GM21360 (cell line): ENCODE measurements around the gene DPM3.
"Not testable (repeated sequence)": the region's sequence is repeated elsewhere in the genome, so short reads cannot be mapped to it uniquely, and the experiment has no call there.

ENCODE experiments used
- ATAC-seq: cut with Tn5 transposase; IDR thresholded peaks from one replicate; pipeline ENCODE4 v1.9.1; 2021; ENCODE audit warnings: mild to moderate bottlenecking, moderate library complexity; ENCODE audit not compliant: unreplicated experiment

DPM3 gene, protein sequence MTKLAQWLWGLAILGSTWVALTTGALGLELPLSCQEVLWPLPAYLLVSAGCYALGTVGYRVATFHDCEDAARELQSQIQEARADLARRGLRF

GRCh38 chr1:155139895-155140629, at the start of gene DPM3:
Gene DPM3 (minus strand): TSS chr1:155140531. CDS start chr1:155140240, 291 bp downstream.
- no peak for ATAC-seq

GRCh38 chr1:155189926-155190325, 49.6 kb upstream of the DPM3 start:
- ATAC-seq: not testable (repeated sequence)

GRCh38 chr1:155188268-155188667, 47.9 kb upstream of the DPM3 start:
- ATAC-seq: no peak

GRCh38 chr1:155187456-155187891, 47.1 kb upstream of the DPM3 start:
- no peak for ATAC-seq

- ATAC-seq: no peak
These were observed 46.6 kb upstream of the DPM3 start for GRCh38 chr1:155186794-155187455.

DNA sequence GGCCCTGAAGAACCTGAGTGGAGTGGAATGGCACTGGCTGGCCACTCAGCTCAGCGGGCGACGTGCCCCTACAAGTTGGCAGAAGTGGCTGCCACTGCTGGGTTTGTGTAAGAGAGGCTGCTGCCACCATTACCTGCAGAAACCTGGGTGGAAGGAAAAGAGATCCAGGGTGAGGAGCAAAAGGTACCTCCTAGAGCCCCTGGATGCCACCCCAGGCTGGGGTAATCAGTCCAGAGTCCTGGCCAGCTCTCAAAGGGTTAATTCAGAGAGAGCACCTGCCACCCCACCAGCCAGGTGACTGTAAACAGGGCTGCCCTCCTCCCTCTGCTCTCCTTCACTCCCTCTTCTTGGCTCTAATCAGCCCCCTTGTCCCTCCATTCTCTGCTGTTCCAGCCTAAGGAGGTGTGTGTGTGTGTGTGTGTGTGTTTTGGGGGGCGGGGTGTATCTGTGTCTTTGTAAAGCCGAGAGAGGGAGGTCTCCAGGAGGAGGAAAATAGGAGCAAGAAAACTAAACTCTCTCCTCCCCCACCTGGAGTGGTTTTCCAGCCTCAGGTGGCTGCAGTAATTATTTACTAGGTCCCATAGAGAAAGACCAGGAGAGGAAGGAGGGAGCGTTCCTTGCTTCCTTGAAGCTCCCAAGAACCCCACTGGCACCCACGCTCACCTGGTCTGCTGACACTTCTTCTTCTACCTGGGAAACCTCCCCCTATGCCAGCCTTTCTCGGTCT, 45.9 kb upstream of the DPM3 start:
- ATAC-seq: no peak

DNA sequence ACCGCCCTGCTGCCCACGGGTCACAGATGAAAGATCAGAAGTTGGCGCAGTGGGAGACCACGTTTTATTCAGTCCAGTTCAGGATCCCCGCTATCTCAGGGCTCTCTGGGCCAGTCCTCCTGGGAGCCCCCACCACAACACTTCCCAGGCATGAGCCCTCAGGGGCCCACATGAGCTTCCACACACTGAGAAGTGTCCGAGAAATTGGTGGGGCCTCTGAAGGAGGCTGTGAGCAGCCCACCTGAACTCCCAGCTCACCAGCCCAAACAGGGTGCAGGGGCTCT, 45.4 kb upstream of the DPM3 start:
- ATAC-seq: peak; percentile 12

DNA sequence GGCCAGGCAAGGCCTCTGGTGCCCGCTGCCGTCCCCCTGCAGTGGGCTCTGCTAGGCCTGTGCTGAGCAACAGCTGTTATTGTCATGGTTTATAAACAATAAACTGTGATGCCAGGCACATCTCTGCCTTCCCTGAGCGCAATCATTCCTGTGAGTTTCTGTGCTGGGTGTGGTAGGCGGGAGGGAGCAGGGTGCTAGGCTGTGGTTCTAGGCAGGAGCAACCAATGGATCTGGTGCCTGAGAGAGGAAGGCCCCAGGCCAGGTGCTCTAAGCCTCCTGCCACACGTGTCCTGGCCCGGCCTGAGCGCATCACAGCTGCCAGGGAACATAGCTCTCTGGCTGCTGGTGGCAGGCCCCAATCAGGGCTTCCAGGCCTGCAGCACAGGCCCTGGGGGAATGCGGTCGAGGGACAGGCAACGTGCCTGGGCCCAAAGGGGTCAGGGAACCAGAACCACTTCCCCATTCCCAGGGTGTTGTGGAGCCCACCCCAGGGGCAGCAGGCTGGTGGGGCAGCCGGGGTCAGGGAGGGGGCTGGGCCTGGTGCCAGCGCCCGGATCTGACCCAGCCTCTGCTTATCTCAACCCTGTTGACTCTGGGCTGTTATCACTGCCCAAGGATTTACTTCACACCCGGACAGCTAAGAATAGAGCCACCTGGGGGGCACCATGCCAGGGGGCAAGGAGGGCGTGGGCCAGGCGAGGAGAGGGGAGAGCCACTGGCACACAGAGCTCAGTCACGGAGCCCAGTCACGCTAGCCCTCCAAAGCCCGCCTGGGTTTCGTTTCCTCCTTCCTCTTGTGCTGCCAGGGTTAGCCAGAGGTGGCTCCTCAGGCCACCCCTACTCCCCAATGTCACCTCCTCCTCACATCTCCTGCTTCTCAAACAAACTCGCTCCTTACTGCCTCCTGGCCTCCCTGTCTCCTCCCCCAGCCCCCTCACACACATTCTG, 44.8 kb upstream of the DPM3 start:
- peak; percentile 68 for ATAC-seq

- ATAC-seq: no peak
These were observed 44.0 kb upstream of the DPM3 start for GRCh38 chr1:155184351-155184811.

DNA sequence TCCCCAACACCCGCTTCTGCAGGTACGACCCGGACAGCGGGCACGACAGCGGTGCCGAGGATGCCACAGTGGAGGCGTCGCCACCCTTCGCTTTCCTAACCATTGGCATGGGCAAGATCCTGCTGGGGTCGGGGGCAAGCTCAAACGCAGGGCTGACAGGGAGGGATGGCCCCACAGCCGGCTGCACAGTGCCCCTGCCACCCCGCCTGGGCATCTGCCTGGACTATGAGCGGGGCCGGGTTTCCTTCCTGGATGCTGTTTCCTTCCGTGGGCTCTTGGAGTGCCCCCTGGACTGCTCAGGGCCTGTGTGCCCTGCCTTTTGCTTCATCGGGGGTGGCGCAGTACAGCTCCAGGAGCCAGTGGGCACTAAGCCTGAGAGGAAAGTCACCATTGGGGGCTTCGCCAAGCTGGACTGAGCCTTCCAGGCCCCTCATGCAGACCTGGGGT, 43.5 kb upstream of the DPM3 start:
- no peak for ATAC-seq

DNA sequence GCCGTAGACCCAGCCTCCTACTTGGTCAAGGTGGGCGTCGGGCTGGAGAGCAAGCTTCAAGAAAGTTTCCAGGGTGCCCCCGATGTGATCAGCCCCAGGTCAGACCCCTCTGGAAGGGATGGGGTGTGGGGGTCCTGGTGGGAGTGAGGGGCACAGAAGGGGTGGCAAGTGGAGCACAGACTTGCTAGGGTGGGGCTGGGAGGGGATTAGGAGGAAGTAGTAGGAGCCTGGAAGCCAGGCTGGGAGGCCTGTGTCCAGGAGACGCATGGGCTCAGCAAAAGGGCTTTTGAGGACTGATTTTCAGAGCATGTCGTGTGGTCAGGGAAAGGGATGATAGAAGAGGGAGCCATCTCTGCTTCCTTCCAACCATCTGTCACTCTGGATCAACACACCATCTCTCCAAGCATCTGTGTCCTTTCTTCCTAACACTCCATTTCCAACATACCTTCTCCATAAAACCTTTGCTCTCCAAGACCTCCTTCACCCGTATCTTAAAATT, 41.8 kb upstream of the DPM3 start:
- ATAC-seq: no peak

DNA sequence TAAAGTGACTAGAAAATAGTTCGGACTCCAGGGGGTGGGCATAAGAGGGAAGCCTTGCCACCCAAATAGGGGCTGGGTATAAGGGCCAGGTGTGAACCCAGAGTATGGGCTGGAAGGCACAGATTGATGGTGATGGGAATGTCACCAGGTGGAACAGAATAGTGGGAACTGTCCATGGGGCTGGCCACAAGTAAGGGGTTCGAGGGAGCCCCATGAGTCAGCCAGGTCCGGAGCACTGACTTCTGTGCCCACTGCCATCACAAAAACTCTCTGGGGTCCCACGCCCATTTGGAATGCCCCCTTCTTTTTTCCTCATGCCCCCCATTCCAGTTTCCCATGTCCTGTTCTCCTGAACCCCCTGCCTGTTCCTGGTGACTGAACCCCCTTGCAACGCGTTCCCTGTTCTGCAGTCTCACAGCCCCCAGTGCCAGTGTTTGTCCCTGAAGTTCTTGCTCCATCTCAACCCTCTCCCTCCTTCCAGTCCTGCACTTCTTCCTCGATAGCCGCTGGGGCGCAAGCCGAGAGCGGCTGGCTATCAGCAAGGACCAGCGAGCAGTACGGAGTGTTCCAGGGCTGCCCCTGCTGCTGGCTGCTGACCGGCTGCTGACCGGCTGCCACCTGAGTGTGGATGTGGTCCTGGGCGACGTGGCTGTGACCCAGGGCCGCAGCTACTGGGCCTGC, 41.2 kb upstream of the DPM3 start:
- no peak for ATAC-seq

DNA sequence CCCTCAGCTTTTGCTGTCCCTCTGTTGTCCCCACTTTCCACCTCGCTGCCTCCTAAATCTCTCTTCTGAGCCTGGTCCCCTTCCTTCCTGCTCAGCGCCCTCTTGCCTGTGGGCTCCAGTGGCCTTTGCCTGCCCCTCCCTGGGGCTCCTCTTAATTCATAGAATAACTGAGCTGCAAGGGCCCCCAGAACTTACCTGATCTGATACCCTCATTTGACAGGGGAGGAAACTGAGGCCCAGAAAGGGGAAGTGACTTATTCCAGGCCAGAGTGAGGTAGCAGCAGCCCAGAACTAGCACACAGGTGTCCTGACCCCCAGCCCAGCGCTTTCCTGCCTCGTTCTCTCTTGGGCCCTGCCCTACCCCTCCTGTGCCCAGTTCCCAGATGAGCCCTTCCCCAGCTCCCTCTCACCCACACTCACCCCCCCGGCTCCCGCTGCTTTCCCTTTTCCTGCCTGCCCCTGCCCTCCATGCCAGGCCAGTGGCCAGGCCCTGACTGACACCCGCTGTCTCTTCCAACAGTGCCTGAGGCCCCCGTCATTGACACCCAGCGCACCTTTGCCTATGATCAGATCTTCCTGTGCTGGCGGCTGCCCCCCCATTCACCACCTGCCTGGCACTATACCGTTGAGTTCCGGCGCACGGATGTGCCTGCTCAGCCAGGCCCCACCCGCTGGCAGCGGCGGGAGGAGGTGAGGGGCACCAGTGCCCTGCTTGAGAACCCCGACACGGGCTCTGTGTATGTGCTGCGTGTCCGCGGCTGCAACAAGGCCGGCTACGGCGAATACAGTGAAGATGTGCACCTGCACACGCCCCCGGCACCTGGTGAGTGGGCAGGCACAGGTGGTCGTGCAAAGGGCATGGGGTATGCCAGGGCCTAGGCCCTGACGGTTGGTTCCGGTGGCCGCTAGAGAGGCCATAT, 39.0 kb upstream of the DPM3 start:
- no peak for ATAC-seq

DNA sequence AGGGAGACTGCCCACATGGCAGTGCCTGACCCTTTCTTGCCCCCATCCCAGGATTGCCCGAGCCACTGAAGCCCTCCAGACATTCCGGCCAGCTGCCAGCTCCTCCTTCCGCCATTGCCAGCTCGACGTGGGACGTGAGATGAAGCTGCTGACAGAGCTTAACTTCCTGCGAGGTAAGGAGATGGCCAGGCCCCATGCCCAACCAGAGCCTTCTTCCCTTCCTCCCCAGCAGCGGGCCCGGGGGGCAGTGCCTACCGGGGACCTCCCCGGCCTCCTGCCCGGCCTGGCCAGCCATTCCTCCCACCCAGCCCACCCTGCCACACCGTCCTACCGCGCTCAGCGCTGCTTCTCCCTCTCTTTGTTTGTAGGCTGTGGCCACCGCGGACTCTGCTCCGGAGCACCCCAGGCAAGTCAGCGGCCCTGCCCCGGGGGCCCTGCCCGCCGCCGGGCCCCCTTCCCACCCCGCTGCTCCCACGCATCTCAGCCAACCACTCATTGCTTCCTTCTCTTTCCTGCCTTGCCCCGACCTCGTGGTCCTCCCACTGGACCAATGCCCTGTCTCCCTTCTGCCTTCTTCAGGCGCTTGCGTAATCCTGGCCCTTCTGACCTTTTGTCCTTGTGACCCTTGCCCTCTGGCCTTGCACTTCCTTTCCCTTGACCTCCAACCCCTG, 38.2 kb upstream of the DPM3 start:
- no peak for ATAC-seq

DNA sequence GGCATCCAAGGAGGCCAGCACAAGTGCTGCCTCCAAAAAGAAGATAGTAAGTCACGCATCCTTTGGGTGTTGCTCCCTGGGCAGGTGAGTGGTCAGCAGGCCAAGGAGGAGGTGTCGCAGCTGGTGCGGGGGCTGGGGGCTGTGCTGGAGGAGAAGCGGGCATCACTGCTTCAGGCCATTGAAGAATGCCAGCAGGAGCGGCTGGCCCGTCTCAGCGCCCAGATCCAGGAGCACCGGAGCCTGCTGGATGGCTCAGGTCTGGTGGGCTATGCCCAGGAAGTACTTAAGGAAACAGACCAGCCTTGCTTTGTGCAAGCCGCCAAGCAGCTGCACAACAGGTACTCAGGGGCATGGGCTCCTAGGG, 37.6 kb upstream of the DPM3 start:
- no peak for ATAC-seq

- ATAC-seq: no peak
These were observed 37.0 kb upstream of the DPM3 start for GRCh38 chr1:155177192-155177917.

- no peak for ATAC-seq
These were observed 36.3 kb upstream of the DPM3 start for GRCh38 chr1:155176544-155177071.
